IMR-90 (cell line): Measurements from ENCODE around the gene ZNF526. TPM values are rescaled to one million over a fixed set of nuclear protein-coding genes. Genes with fewer than 3 reads are reported as not detected.

ENCODE experiments used
- ATAC-seq: fragments of 200-7000 bp; cut with Tn5 transposase; 2 replicates; pipeline ENCODE4 v1.9.1; 2020; ENCODE audit warnings: low read depth, mild to moderate bottlenecking, moderate library complexity
- BruUV-seq: library from RNA; stranded (reverse); fragments of 400-500 nt; replicated peaks from 2 replicates; lab custom pipeline; 2021; lab: Mats Ljungman, UMichigan
- CTCF ChIA-PET: fragments of 300-600 bp; formaldehyde crosslinking; extraction: SDS; loops from one replicate; lab custom pipeline; 2021; ENCODE audit warnings: antibody characterized with exemption; lab: Yijun Ruan, JAX
- POLR2A ChIA-PET: fragments of 300-600 bp; sonication (Branson Sonifier 250); formaldehyde crosslinking; loops from one replicate; lab custom pipeline; 2022; ENCODE audit warnings: antibody characterized with exemption; ENCODE audit not compliant: unreplicated experiment; lab: Charles Lee
- DNase-seq: peaks from one replicate; pipeline ENCODE4 v3.0.0; 2013
- H2AFZ ChIP-seq: replicated peaks from 2 replicates; pipeline ENCODE3; 2013; ENCODE audit warnings: low read length, mild to moderate bottlenecking; ENCODE audit not compliant: poor library complexity
- H2AK5ac ChIP-seq: 2 replicates; pipeline ENCODE4 v1.6.1; 2013; ENCODE audit warnings: low read depth, low read length, inconsistent platforms
- H2AK9ac ChIP-seq: replicated peaks from 2 replicates; pipeline ENCODE3; 2013; ENCODE audit warnings: mild to moderate bottlenecking, low read depth, low read length, moderate library complexity; ENCODE audit not compliant: poor library complexity
- H2BK120ac ChIP-seq: 2 replicates; pipeline ENCODE4 v1.6.1; 2013; ENCODE audit warnings: low read depth, low read length, inconsistent platforms
- H2BK15ac ChIP-seq: 3 replicates; pipeline ENCODE4 v1.6.1; 2013; ENCODE audit warnings: low read depth, low read length, inconsistent platforms
- H2BK20ac ChIP-seq: 2 replicates; pipeline ENCODE4 v1.6.1; 2013; ENCODE audit warnings: low read depth, mild to moderate bottlenecking, inconsistent platforms, low read length, moderate library complexity
- H2BK5ac ChIP-seq: 2 replicates; pipeline ENCODE4 v1.6.1; 2013; ENCODE audit warnings: mild to moderate bottlenecking, low read depth, low read length, inconsistent platforms; ENCODE audit not compliant: poor library complexity, severe bottlenecking
- H3K14ac ChIP-seq: replicated peaks from 2 replicates; pipeline ENCODE4 v1.6.1; 2013; ENCODE audit warnings: low read depth, low read length, inconsistent platforms
- H3K18ac ChIP-seq: 2 replicates; pipeline ENCODE4 v1.6.1; 2013; ENCODE audit warnings: low read depth, low read length, control low read depth
- H3K23ac ChIP-seq: 2 replicates; pipeline ENCODE4 v1.6.1; 2013; ENCODE audit warnings: low read depth, low read length, inconsistent platforms
- H3K27ac ChIP-seq: 2 replicates; pipeline ENCODE4 v1.5.1; 2013; ENCODE audit warnings: mild to moderate bottlenecking, control low read depth, low read length; ENCODE audit not compliant: insufficient read depth
- H3K27me3 ChIP-seq: 2 replicates; pipeline ENCODE4 v1.6.1; 2013; ENCODE audit warnings: low read length; ENCODE audit not compliant: control insufficient read depth, insufficient read depth
- H3K36me3 ChIP-seq: 2 replicates; pipeline ENCODE4 v1.6.1; 2013; ENCODE audit warnings: low read length, mixed read lengths; ENCODE audit not compliant: control insufficient read depth, insufficient read depth
- H3K4ac ChIP-seq: 2 replicates; pipeline ENCODE4 v1.6.1; 2013; ENCODE audit warnings: low read depth, low read length, inconsistent platforms
- H3K4me1 ChIP-seq: 2 replicates; pipeline ENCODE4 v1.6.1; 2013; ENCODE audit warnings: low read length, mixed read lengths; ENCODE audit not compliant: control insufficient read depth, insufficient read depth
- H3K4me2 ChIP-seq: 2 replicates; pipeline ENCODE4 v1.6.1; 2013; ENCODE audit warnings: low read depth, mild to moderate bottlenecking, control low read depth, low read length, moderate library complexity
- H3K4me3 ChIP-seq: 2 replicates; pipeline ENCODE4 v1.5.1; 2013; ENCODE audit warnings: low read depth, mild to moderate bottlenecking, control low read depth, low read length, moderate library complexity; ENCODE audit not compliant: insufficient read depth
- H3K56ac ChIP-seq: 2 replicates; pipeline ENCODE4 v1.6.1; 2013; ENCODE audit warnings: low read length, inconsistent platforms; ENCODE audit not compliant: insufficient read depth; ENCODE audit errors: extremely low read depth
- H3K79me1 ChIP-seq, 2 experiments: 2 replicates each; pipeline ENCODE4 v1.6.1; 2013; ENCODE audit warnings: low read length in 2 of 2, inconsistent platforms in 1 of 2, low read depth in 1 of 2
- H3K9ac ChIP-seq: 2 replicates; pipeline ENCODE4 v1.6.1; 2013; ENCODE audit warnings: low read depth, low read length, control low read depth
- H3K9me1 ChIP-seq: 2 replicates; pipeline ENCODE4 v1.6.1; 2013; ENCODE audit warnings: low read length, inconsistent platforms; ENCODE audit not compliant: insufficient read depth
- H3K9me3 ChIP-seq: 2 replicates; pipeline ENCODE4 v1.6.1; 2013; ENCODE audit warnings: low read length; ENCODE audit not compliant: control insufficient read depth, insufficient read depth
- H4K20me1 ChIP-seq: 2 replicates; pipeline ENCODE4 v1.6.1; 2013; ENCODE audit warnings: low read length, inconsistent platforms; ENCODE audit not compliant: insufficient read depth
- H4K5ac ChIP-seq: 2 replicates; pipeline ENCODE4 v1.6.1; 2013; ENCODE audit warnings: mild to moderate bottlenecking, low read depth, low read length, control low read depth
- H4K8ac ChIP-seq, 2 experiments: 2 replicates each; pipeline ENCODE4 v1.6.1; 2013; ENCODE audit warnings: low read depth in 2 of 2, low read length in 2 of 2, control low read depth in 1 of 2, inconsistent platforms in 1 of 2
- H4K91ac ChIP-seq: 2 replicates; pipeline ENCODE4 v1.6.1; 2013; ENCODE audit warnings: low read depth, low read length, inconsistent platforms; ENCODE audit not compliant: insufficient read depth
- MAZ ChIP-seq: IDR thresholded peaks from 2 replicates; pipeline ENCODE4 v1.6.1; 2012; ENCODE audit warnings: low read depth, mild to moderate bottlenecking, low read length, improper control_type of control experiment, moderate library complexity, borderline replicate concordance
- POLR2A ChIP-seq: IDR thresholded peaks from 2 replicates; pipeline ENCODE4 v1.6.1; 2012; ENCODE audit warnings: mild to moderate bottlenecking, low read depth, low read length
- RAD21 ChIP-seq: IDR thresholded peaks from 2 replicates; pipeline ENCODE4 v1.6.1; 2012; ENCODE audit warnings: low read length, improper control_type of control experiment
- SMC3 ChIP-seq: fragments of 150-350 bp; IDR thresholded peaks from 2 replicates; pipeline ENCODE4 v1.6.1; 2016; ENCODE audit warnings: low read depth, mild to moderate bottlenecking, antibody characterized with exemption, low read length, moderate library complexity
- WGBS, 2 experiments: methylation state at CpG; one replicate each; pipeline versions ENCODE4 v1.1.5 to v1.1.7; 2013; ENCODE audit warnings: missing lambda C conversion rate in 2 of 2; ENCODE audit not compliant: insufficient read length in 1 of 2; ENCODE audit errors: extremely low coverage in 2 of 2; 5-methylcytosine and 5-hydroxymethylcytosine counted together
- dilution Hi-C: fragments of 300-500 bp; cut with HindIII; formaldehyde crosslinking; loops from one replicate; pipeline ENCODE4 v1.14.3; 2018; ENCODE audit warnings: low sequenced_read_pairs; ENCODE audit not compliant: unreplicated experiment
- in situ Hi-C: fragments of 300-500 bp; cut with MboI; formaldehyde crosslinking; loops from 3 replicates; pipeline ENCODE4 v1.14.3; 2019; ENCODE audit warnings: low sequenced_read_pairs, inconsistent platforms, mixed read lengths
- intact Hi-C: fragments of 100-400 bp; cut with micrococcal nuclease; formaldehyde crosslinking; loops from 2 replicates; pipeline ENCODE4 v1.10.0; 2022
- polyA plus RNA-seq, 3 experiments: library from polyadenylated mRNA; depleted of rRNA; stranded (reverse); fragments of >200 nt; gene quantifications; 2 replicates each; pipeline ENCODE4 v1.2.3, GENCODE V29; 2012; ENCODE audit warnings: low replicate concordance in 1 of 3
- total RNA-seq: library from RNA; depleted of rRNA; stranded (reverse); fragments of >200 nt; gene quantifications from 2 replicates; pipeline ENCODE4 v1.2.3, GENCODE V29; 2012

ZNF526 gene
- total and polyA plus RNA-seq, 2 of the 4 experiments (the other 2 are of a cell fraction) = 7.3 to 13.6 TPM

DNA sequence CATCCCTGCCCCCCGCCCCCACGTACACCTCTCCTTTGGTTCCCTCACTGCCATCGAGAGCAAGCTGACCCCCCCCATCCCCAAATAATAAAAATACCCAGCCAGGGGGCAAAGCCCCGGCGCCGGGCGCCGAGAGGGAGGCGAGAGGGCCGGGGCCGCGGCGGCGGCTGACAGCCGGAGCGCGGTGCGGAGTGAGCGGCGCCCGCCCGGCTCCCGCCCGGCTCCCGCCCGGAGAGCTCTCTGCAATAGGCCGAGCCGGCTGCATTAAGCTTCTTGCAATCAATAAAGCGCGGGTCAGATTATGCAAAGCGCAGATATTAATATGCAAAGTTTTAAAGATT, 43.5 kb upstream of the ZNF526 start:
- Histone ChIP-seq H2BK15ac (no peak overlapping the region), H2BK120ac (no peak overlapping the region), H2BK5ac (no peak overlapping the region), H2BK20ac (no peak overlapping the region), H3K27me3 (peaks cover 81% of the 10 kb centered on the region), H2AFZ (peak overlapping the region; percentile 89), H3K4me1 (peaks cover 2% of the 10 kb centered on the region; the same call in 1 of the 2 replicates), H3K9ac (no peak overlapping the region), H3K14ac (no peak overlapping the region), H3K79me1 (no peaks in the 10 kb centered on the region), H3K9me3 (no peaks in the 10 kb centered on the region), H3K18ac (no peak overlapping the region), H4K91ac (no peak overlapping the region), H2AK9ac (no peak overlapping the region), H3K9me1 (no peaks in the 10 kb centered on the region), H3K27ac (no peak overlapping the region), H4K8ac (no peak overlapping the region), H3K4me3 (peak overlapping the region; percentile 64), H2AK5ac (no peak overlapping the region), H3K23ac (no peak overlapping the region), H3K36me3 (no peaks in the 10 kb centered on the region), H4K5ac (no peak overlapping the region), H3K4me2 (peak overlapping the region; percentile 99), H3K56ac (no peak overlapping the region), H4K20me1 (0 out of 2 replicates have a peak, but pooled peaks cover 6% of the 10 kb centered on the region), H3K4ac (no peak overlapping the region)
- WGBS, 2 experiments = 0% methylated on average over 1 of the region's 31 CpGs; no CpG with 5 or more reads in 1 of the 2 experiments
- TF ChIP-seq MAZ (0 out of 2 replicates have a peak, but pooled peaks have one; percentile 2), RAD21 (no peak), POLR2A (no peak), SMC3 (no peak)
- dilution Hi-C loops = no loop called here
- intact Hi-C loops = loop anchor here (2.0 kb wide), 1 partner anchor 44 kb away; the partner anchor contains the start of gene POU2F2
- ChIA-PET CTCF (interaction anchor here (0.8 kb wide), 1 partner anchor 12 kb away, joined by 4 read pairs; no protein-coding TSS in a partner anchor), POLR2A (no interaction called here)
- peak; percentile 73 for ATAC-seq
- no TSS peak for BruUV-seq
- in situ Hi-C loops = no loop called here
- no peak for DNase-seq
